GM19372 (cell line): Measurements from ENCODE around the gene COLGALT1.

Experiments used
- ATAC-seq: cut with Tn5 transposase; IDR thresholded peaks from one replicate; pipeline ENCODE4 v1.9.1; 2021; ENCODE audit warnings: mild to moderate bottlenecking, low read depth, moderate library complexity; ENCODE audit not compliant: unreplicated experiment

COLGALT1 gene

DNA sequence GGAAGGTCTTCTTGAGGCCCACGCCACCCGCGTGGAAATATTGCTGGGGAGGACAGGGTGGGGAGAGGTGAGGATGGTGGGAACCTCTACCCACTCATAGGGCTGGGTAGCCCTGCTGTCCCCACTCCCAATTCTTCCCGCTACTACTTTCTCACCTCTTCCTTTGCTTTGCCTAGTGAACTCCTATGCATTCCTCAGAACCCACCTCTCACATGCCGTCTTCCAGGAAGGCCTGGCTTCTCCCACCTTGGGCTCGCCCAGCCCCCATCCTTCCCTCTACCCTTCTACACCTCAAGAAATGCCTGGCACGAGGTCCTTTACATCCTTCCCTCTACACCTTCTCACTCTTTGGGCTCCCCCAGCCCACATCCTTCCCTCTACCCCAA lies 62.4 kb downstream of the COLGALT1 start:
- ATAC-seq, result no peak

DNA sequence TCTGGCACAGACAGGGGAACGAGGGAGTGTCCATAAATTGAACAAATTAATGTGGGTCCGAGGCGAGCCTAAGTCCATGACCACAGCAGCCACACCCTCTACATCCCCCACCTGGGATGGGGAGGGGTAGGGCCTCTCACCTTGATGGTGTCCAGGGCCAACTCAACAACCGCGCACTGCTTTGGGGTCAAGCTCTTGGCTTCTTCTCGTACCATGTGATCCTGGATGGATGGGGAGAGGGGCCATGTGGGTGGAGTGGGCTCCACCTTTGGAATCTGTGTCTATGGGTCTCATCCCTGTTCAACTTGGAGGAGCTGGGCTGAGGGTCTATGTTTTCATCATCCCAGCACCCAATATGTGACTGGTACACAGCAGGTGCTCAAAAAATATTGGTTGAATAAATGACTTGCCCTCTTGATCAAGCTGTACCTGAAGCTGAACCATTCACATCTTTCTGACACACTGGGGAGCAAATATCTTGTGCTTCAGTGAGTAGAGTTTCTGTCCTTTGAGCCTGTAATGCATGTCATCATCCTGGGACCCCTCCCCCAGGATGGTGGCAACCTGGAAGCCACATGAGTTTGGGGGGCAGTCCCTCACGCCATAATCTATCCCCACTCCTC lies 62.9 kb downstream of the COLGALT1 start:
- no peak for ATAC-seq

DNA sequence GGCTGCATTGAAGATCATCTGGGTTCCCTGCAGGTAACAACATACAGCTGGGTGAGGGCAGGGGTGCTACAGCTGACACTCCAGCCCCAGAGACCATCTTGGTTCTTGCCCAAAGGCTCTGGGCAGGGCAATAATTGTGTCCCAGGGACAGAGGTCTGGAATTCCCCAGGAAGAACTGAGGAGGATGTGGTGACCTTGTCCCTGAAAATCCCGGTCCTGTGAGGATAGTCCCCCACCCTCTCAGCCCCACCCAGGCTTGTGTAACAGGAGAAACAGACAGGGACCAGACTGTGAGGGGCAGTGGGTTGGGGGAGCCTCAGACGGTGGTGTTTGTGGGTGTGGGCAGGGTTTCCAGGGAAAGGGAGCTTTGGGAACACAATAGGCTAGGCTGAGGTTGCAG lies 63.5 kb downstream of the COLGALT1 start:
- no peak for ATAC-seq

DNA sequence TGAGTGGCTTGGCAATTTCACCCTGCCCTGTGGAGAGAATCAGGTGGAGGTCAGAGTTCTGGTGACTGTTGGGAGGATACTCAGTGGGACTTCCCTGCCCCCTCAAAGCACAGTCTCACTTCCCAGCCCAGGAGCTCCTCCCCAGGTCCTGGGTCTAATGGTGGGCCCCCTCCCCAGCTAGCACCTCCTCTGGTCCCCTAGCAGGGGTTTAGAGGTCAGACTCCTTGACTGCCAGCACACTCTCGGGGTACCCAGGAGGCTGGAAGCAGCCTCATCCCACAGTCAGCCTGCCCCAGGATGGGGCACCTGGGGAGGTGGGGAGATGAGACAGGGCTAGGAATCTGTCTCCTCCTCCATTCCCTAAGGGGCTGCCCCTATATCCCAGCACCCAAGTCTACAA lies 65.2 kb downstream of the COLGALT1 start:
- no peak for ATAC-seq

DNA sequence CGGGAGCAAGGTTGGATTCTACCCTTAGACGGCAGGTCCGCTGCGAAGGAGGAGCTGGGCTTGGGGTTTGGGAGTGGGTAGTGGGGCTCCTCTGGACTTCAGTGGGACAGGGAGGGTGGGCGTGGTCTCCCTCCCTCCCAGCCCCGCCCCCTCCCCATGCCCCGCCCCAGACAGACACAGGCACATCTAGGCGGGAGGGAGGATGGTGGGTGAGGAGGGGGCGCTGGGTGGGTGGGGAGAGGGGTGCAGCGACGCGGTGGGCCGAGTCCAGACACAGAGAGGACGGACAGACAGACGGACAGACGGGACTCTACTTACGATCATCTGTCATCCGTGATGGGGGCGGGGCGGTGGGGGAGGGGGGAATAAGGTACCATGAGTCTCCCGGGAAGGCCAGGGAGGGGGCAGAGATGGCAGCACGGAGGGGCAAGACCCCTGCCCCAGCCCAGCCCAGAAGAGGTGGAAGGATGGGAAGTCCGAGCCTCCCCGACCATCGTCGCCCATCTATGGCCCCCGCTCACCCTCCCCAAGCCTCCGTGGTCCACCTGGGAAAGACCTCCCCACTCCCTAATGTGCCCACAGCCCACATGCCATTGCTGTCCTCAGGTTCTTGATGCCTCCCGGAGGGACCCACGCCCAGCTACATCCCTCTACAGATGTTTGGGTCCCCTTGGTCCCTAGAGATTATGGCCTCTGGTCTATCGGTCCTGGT lies 67.9 kb downstream of the COLGALT1 start:
- no peak for ATAC-seq

DNA sequence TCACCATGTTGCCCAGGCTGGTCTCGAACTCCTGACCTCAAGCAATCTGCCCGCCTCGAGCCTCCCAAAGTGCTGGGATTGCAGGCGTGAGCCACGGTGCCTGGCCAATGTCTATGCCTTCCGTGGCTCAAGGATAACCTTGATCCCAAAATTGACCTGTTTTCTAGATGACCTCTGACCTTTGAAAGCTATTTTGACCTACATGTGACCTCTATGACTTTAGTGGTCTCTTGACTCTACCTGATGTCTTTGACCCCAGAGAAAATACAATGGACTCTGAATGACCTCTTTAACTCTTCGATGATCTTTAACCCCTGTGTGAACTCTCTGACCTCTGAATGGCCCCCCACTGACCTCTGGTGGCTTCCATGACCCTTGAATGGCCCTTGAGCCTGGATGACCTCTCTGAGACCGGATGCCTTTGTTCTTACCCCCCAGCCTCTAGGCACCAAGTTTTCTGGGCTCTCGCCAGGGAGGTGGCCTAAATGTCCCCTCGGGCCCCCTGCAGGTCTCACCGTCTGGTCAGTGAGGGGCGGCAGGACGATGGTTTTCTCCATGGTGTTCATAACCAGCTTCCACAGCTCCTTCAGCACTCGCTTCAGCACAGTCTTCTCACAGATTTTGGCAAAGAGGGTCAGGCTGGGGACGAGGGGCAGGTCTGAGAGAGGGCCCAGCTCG lies 69.0 kb downstream of the COLGALT1 start:
- ATAC-seq, result no peak

DNA sequence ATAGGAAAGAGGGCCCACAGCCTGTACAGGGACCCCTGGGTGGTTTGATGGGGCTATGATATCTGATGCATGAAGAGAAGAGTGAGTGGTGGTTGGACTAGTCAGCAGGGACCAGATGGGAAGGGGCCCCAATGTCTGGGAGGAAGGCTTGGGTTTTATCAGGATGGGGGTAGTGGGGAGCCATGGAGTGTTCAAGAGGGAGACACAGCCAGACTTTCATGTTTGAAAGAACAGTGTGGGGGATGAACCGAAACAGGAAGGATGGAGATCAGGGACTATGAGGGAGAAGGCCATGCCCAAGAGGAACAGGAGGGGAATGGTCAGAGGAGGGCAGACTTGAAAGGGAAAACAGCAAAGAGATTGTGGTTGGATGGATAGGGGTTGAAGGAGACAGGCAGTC lies 69.6 kb downstream of the COLGALT1 start:
- ATAC-seq, result no peak

DNA sequence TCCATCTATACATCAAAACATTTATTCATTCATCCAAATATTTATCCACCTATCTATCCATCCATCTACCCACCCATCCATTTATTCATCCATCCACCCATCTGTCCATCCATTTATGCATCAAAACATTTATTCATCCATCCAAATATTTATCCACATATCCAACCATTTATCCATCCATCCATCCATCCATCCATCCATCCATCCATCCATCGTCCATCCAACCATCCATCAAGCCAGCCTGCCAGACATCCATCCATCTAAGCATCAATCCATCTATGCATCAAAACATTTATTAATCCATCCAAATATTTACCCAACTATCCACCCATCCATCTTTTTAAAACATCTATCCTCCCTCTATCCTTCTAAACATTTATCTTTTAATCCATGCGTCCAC lies 70.5 kb downstream of the COLGALT1 start:
- ATAC-seq, result no peak

DNA sequence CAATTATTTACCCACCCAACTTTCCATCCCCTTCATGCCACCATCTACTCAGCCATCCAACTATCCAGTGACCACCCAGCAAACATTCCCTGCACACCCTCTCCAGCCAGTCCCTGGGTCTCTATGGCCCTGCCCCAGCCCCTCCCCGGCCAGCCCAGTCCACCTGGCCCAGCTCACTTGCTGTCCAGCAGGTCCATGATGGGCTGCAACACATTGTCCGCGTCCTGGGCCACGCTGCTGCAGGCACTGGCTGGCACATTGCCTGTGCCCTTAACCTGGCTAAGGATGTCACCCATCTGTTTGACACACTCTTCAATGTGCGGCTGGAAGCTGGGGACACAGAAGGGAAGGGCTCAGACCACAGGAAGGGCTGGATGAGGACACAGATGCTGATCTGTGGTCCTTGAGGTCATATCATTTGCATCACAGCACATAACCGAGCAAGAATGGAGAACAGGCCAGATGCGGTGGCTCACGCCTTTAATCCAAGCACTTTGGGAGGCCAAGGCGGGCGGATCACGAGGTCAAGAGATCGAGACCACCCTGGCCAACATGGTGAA lies 71.1 kb downstream of the COLGALT1 start:
- ATAC-seq, result no peak

DNA sequence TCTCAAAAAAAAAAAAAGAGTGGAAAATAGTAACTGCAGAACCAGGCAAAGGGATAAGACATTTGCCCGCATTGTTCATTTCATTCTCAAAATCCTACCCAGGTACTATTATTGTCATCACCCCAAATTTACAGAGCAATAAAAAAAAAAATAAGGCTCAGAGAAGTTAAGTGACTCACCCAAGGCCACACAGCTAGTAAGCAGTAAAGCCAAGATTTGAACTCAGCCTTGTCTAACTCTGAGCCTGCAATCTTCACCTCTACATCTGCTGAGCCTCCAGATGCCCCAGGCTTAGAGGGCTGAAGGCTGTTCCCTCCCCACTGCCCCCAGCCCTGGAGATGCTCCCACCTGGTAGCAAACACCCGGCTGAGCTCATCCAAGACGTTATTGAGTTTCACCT lies 71.7 kb downstream of the COLGALT1 start:
- ATAC-seq, result no peak

DNA sequence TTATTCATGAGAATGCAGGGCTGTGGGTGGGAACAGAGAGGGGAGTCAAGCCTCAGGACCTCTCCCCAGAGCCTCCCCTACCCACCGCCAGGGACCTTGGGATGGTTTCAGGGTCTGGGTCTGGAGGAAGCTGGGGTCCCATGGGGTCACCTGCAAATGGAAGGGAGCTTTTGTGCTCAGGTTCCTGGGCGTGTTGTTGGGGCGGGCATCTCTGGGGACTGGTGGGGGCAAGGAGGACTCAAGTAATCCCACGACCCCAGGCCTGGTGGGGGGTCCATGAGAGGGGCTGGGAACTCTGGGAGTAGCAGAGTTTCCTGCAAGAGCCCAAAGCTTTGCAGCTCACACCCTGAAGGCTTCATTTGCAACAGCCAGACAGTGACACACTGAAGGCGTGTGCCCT lies 72.5 kb downstream of the COLGALT1 start:
- ATAC-seq, result no peak

DNA sequence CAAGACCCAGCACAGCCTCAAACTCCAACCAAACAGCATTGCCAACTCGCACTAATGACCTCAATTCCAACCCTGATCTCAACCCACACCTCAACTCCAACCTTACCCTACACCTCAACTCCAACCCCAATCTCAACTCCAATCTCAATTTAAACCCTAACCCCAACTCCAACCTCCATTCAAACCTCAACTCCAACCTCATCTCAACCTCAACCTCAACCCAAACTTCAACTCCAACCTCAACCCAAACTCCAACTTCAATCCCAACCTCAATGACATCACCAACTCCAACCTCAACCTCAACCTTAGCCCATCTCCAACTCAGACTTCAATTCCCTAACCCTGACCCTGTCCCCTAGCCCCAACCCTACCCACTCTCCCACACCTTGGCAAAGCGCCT lies 74.3 kb downstream of the COLGALT1 start:
- ATAC-seq, result no peak

DNA sequence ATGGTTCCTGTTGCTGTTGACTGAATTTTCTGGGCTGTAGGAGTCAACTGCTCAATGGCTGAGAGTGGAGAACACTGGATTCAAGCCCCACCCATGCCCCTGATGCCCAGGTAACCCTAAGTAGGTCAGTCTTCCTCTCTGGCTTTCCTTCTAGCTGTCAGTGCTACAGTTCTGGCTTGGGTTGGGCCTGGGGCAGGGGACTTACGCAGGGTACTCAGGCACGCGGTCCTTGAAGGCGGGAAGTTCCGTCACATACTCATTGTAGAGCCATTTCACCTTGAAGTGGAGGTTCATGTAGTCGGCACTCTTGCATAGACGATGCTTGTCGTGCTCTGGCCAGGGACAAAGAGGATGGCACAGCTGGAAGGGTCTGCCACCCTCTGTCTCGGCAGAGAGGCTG lies 77.1 kb downstream of the COLGALT1 start:
- no peak for ATAC-seq
